ENCODE data around the gene LIPC. TPM values are rescaled to one million over a fixed set of nuclear protein-coding genes. Genes with fewer than 3 reads are reported as not detected.

The LIPC gene
- total and polyA plus RNA-seq, 10 of the 15 experiments (the other 5 are each of a cell fraction or from before 2014, with no cell fraction given), result 0.06 to 0.31 (median 0.16) TPM; not detected in 1

DNA sequence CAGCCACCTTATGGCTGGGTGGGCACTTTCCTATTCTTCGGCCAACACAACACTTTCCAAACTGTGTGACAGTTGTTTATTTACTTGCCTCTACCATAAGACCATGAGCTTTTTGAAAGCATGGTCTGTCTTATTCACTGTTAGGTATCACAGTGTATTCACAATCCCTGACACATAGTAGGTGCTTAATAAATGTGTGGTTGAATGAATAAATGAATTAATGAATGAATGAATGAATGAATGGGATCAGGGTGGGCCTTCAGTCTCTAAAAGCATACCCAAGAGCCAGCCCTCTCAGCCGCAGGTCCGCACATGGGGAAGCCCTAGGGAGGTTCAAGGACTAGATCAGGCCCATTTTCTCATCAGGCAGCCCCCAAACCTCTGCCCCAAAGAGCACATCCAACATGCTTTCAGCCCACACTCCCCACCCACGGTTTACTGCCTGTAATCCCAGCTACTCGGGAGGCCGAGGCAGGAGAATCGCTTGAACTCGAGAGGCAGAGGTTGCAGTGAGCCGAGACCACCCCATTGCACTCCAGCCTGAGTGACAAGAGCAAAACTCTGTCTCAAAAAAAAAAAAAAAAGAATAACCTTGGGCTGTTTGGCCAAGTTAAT, 95.9 kb downstream of the LIPC start:
- intact Hi-C loops (cut with micrococcal nuclease; ENCODE audit: unreplicated experiment), result no loop called here

More for the DNA sequence above, 95.9 kb downstream of the LIPC start:
- no TSS peak for BruUV-seq (replicated peaks)
- TF ChIP-seq, protein P1, sequence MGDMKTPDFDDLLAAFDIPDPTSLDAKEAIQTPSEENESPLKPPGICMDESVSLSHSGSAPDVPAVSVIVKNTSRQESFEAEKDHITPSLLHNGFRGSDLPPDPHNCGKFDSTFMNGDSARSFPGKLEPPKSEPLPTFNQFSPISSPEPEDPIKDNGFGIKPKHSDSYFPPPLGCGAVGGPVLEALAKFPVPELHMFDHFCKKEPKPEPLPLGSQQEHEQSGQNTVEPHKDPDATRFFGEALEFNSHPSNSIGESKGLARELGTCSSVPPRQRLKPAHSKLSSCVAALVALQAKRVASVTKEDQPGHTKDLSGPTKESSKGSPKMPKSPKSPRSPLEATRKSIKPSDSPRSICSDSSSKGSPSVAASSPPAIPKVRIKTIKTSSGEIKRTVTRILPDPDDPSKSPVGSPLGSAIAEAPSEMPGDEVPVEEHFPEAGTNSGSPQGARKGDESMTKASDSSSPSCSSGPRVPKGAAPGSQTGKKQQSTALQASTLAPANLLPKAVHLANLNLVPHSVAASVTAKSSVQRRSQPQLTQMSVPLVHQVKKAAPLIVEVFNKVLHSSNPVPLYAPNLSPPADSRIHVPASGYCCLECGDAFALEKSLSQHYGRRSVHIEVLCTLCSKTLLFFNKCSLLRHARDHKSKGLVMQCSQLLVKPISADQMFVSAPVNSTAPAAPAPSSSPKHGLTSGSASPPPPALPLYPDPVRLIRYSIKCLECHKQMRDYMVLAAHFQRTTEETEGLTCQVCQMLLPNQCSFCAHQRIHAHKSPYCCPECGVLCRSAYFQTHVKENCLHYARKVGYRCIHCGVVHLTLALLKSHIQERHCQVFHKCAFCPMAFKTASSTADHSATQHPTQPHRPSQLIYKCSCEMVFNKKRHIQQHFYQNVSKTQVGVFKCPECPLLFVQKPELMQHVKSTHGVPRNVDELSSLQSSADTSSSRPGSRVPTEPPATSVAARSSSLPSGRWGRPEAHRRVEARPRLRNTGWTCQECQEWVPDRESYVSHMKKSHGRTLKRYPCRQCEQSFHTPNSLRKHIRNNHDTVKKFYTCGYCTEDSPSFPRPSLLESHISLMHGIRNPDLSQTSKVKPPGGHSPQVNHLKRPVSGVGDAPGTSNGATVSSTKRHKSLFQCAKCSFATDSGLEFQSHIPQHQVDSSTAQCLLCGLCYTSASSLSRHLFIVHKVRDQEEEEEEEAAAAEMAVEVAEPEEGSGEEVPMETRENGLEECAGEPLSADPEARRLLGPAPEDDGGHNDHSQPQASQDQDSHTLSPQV (IDR thresholded peaks at IDR 0.05), result no peak
- TF ChIP-seq CHD2 (IDR thresholded peaks at IDR 0.05; ENCODE audit: borderline replicate concordance, low read depth, low read length), result no peak
- peak; percentile 28; the same call in 1 of the 2 replicates for TF ChIP-seq ZNF24 (IDR thresholded peaks at IDR 0.05)
- Histone ChIP-seq H3K36me3 (ENCODE audit: control insufficient read depth in 2 of 2, insufficient read depth in 2 of 2, low read length in 1 of 2) (no peaks in the 10 kb centered on the region), H3K4me2 (ENCODE audit: control insufficient read depth, insufficient read depth) (no peak overlapping the region), H3K4me3 (no peak overlapping the region), H3K27me3 (replicated peaks in 1 of 2; ENCODE audit: control insufficient read depth in 2 of 2, insufficient read depth in 2 of 2, low read length in 1 of 2) (no peaks in the 10 kb centered on the region), H3K27ac (ENCODE audit: control insufficient read depth, insufficient read depth) (no peak overlapping the region), H2AFZ (ENCODE audit: control insufficient read depth, low read depth, low read length) (no peak overlapping the region), H3K4me1 (ENCODE audit: control insufficient read depth, insufficient read depth, low read length) (no peaks in the 10 kb centered on the region), H4K20me1 (ENCODE audit: control insufficient read depth, insufficient read depth) (no peaks in the 10 kb centered on the region), H3K9me3 (replicated peaks; ENCODE audit: control insufficient read depth, insufficient read depth, low read length) (no peaks in the 10 kb centered on the region), H3K79me2 (ENCODE audit: control insufficient read depth, insufficient read depth, low read length) (no peaks in the 10 kb centered on the region), H3K9ac (ENCODE audit: control insufficient read depth, insufficient read depth, low read length) (no peak overlapping the region)
- RAD21 ChIA-PET (ENCODE audit: unreplicated experiment), result no interaction called here
- ATAC-seq, result no peak
- WGBS (ENCODE audit: insufficient coverage, insufficient replicate concordance, low lambda C conversion rate, missing lambda C conversion rate), result 50% methylated on average over 9 of the region's 9 CpGs
- peak; percentile 44 for FAIRE-seq
- POLR2A ChIA-PET, result no interaction called here
- DNase-seq (ENCODE audit: low read depth, low spot score), result no peak
- SMC1A ChIA-PET (ENCODE audit: uncharacterized antibody, unreplicated experiment), result interaction anchor here (0.6 to 1.0 kb wide), 2 partner anchors 70 to 301 kb away, joined by 3 read pairs; no protein-coding TSS in a partner anchor
- CTCF ChIA-PET, result interaction anchor here (1.3 kb wide), 1 partner anchor 258 kb away, joined by 3 read pairs; no protein-coding TSS in a partner anchor
- in situ Hi-C loops (cut with MboI), result no loop called here

All from GM12878 (cell line).